Transverse colon (tissue), 3 donors: ENCODE results near the gene SDHC.

Experiments
- EP300 ChIP-seq: sonication (generic); formaldehyde crosslinking; IDR thresholded peaks from one replicate; pipeline ENCODE4 v1.6.1; 2017; ENCODE audit warnings: antibody characterized with exemption, low read depth
- POLR2AphosphoS5 ChIP-seq, 3 donors: sonication (generic); formaldehyde crosslinking; IDR thresholded peaks; one replicate each; pipeline ENCODE4 v1.6.1; 2016; ENCODE audit warnings: antibody characterized with exemption in 3 of 3

DNA sequence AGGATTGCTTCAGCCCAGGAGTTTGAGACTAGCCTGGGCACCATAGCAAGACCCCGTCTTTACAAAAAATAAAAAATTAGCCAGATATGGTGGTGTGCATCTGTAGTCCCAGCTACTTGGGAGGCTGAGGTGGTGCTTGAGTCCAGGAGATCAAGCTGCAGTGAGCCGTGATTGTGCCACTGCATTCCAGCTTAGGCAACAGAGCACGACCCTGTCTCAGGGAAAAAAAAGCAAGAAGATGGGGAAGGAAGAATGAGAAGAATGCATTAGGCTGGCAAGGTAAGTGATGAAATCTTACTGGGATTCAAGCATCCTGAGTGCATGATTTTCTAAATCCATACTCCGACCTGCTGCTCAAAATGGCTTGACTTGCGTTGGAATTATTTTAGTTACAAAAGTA, 48.9 kb upstream of the SDHC start:
- TF ChIP-seq EP300 = no peak
- no peak for TF ChIP-seq POLR2AphosphoS5 (IDR thresholded peaks at IDR 0.05)
